Activated CD8-positive, alpha-beta T cell treated with anti-CD3 and anti-CD28 coated beads, Interleukin-2, amount 10 ng/mL, durations not matched to agents 7 days and 5 days (primary cell): ENCODE measurements around the gene HSPA1A. TPM values are rescaled to one million over a fixed set of nuclear protein-coding genes. Genes with fewer than 3 reads are reported as not detected.
"Not testable (repeated sequence)": the region's sequence is repeated elsewhere in the genome, so short reads cannot be mapped to it uniquely, and the experiment has no call there.

Source experiments
- ATAC-seq: fragments of 150-1000 bp; cut with Tn5 transposase; one replicate; pipeline ENCODE4 v1.10.0; 2021; ENCODE audit warnings: moderate library complexity
- CTCF ChIA-PET: fragments of 350-600 bp; sonication (Branson Sonifier 250); formaldehyde crosslinking; loops from one replicate; lab custom pipeline; 2021; ENCODE audit warnings: antibody characterized with exemption; lab: Charles Lee
- POLR2A ChIA-PET: fragments of 350-600 bp; sonication (Branson Sonifier 250); formaldehyde crosslinking; loops from one replicate; lab custom pipeline; 2021; ENCODE audit warnings: antibody characterized with exemption; lab: Charles Lee
- DNase-seq: peaks from one replicate; pipeline ENCODE4 v3.0.0-alpha.2; 2020
- H3K27ac Mint-ChIP-seq: one replicate; pipeline ENCODE4 v1.8.0; 2021; ENCODE audit warnings: mild to moderate bottlenecking, mixed read lengths
- H3K27me3 Mint-ChIP-seq: one replicate; pipeline ENCODE4 v1.8.0; 2021; ENCODE audit warnings: low read depth, mixed read lengths
- H3K36me3 Mint-ChIP-seq: one replicate; pipeline ENCODE4 v1.8.0; 2021; ENCODE audit warnings: low read depth, mixed read lengths
- H3K4me1 Mint-ChIP-seq: one replicate; pipeline ENCODE4 v1.8.0; 2021; ENCODE audit warnings: low read depth, mixed read lengths
- H3K4me3 Mint-ChIP-seq: one replicate; pipeline ENCODE4 v1.8.0; 2021; ENCODE audit warnings: mild to moderate bottlenecking, mixed read lengths
- H3K9me3 Mint-ChIP-seq: one replicate; pipeline ENCODE4 v1.8.0; 2022; ENCODE audit warnings: mixed read lengths; ENCODE audit not compliant: insufficient read depth
- total RNA-seq, 2 experiments: library from RNA; stranded (reverse); gene quantifications; one replicate each; pipeline ENCODE4 v1.2.3, GENCODE V29; 2021

The HSPA1A gene
- total RNA-seq, 2 experiments from 2014 or later: 75.6 to 75.7 TPM

DNA sequence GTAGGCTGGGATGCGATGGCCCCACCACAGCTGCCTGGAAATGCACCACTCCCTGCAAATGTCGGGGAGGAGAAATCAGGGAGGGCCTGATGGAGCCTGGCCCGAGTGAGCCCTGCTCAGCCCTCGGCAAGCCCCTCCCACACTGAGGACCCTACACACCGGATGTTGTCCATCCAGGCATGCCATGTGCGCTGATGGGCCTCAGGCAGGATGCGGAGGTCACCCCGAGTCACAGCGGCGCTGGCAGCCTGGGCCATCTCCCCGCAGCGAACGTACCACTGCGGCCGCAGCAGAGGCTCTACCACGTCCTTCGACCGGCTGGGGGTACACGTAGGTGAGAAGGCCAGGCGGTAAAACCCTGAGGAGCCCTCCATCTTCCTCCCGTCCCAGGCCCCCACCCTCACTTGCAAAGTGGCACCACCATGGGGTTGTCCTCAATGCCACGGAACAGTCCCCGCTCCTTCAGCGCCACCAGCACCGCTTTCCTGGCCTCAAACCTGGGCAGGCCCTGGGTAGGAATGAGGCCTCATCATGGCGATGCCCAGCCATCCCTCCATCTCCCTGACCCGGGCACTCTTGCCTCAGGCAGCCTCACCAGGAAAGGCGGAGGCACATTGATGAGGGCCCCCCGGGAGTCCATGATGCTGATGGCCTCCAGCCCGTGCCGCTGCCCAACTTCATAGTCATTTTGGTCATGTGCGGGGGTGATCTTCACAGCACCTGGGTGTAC lies 33.1 kb upstream of the HSPA1A start:
- H3K27ac Mint-ChIP-seq: no peak overlapping the region
- ChIA-PET CTCF (interaction anchor here (1.1 to 1.5 kb wide), 2 partner anchors 9 to 12 kb away, joined by 5 to 6 read pairs; no protein-coding TSS in a partner anchor), POLR2A (interaction anchor here (1.8 kb wide), 1 partner anchor 42 kb away, joined by 4 read pairs; the partner anchor contains the start of gene MSH5)
- H3K27me3 Mint-ChIP-seq: no peaks in the 10 kb centered on the region
- peaks cover 40% of the 10 kb centered on the region for H3K36me3 Mint-ChIP-seq
- ATAC-seq (no peak), DNase-seq (no peak)
- no peak overlapping the region for H3K4me3 Mint-ChIP-seq
- H3K4me1 Mint-ChIP-seq: peaks cover 7% of the 10 kb centered on the region
- H3K9me3 Mint-ChIP-seq: no peaks in the 10 kb centered on the region

- Mint-ChIP-seq H3K9me3 (no peaks in the 10 kb centered on the region), H3K36me3 (peaks cover 39% of the 10 kb centered on the region), H3K4me3 (no peak overlapping the region), H3K4me1 (no peaks in the 10 kb centered on the region), H3K27me3 (no peaks in the 10 kb centered on the region), H3K27ac (peak overlapping the region; percentile 52)
- ATAC-seq (no peak), DNase-seq (no peak)
- ChIA-PET POLR2A (interaction anchor here (0.6 to 1.8 kb wide), 4 partner anchors 11 to 44 kb away, joined by 3 to 4 read pairs (median 3); partner anchors contain the start of gene MSH5), CTCF (interaction anchor here (0.8 to 1.5 kb wide), 3 partner anchors 12 to 22 kb away, joined by 3 to 6 read pairs (median 4); partner anchors contain the start of genes LSM2 and VARS1)
Measured at GRCh38 chr6:31784098-31784925, 31.0 kb upstream of the HSPA1A start.

GRCh38 chr6:31785475-31785874 lies 29.9 kb upstream of the HSPA1A start:
- H3K9me3 Mint-ChIP-seq: no peaks in the 10 kb centered on the region
- ATAC-seq (no peak), DNase-seq (no peak)
- ChIA-PET POLR2A (interaction anchor here (0.7 to 1.1 kb wide), 2 partner anchors 12 to 13 kb away, joined by 3 read pairs; no protein-coding TSS in a partner anchor), CTCF (interaction anchor here (1.6 to 3.1 kb wide), 2 partner anchors 9 to 16 kb away, joined by 4 to 21 read pairs; no protein-coding TSS in a partner anchor)
- H3K36me3 Mint-ChIP-seq: peaks cover 40% of the 10 kb centered on the region
- no peaks in the 10 kb centered on the region for H3K4me1 Mint-ChIP-seq
- no peaks in the 10 kb centered on the region for H3K27me3 Mint-ChIP-seq
- no peak overlapping the region for H3K4me3 Mint-ChIP-seq
- H3K27ac Mint-ChIP-seq: no peak overlapping the region

- Mint-ChIP-seq H3K27me3 (no peaks in the 10 kb centered on the region), H3K4me1 (peaks cover 32% of the 10 kb centered on the region), H3K36me3 (peaks cover 36% of the 10 kb centered on the region), H3K9me3 (no peaks in the 10 kb centered on the region), H3K4me3 (no peak overlapping the region), H3K27ac (peak overlapping the region; percentile 45)
- peak; percentile 67 for DNase-seq
- ChIA-PET CTCF (interaction anchor here (0.6 to 3.1 kb wide), 19 partner anchors 10 to 107 kb away, joined by 3 to 17 read pairs (median 4); partner anchors contain the start of genes ABHD16A, DDAH2, HSPA1A and HSPA1B), POLR2A (interaction anchor here (1.0 kb wide), 1 partner anchor 13 kb away, joined by 3 read pairs; no protein-coding TSS in a partner anchor)
- no peak for ATAC-seq
Measured at GRCh38 chr6:31791324-31792089, 23.8 kb upstream of the HSPA1A start.

GRCh38 chr6:31792090-31792374 lies 23.3 kb upstream of the HSPA1A start:
- POLR2A ChIA-PET: interaction anchor here (0.8 kb wide), 1 partner anchor 251 kb away, joined by 3 read pairs; no protein-coding TSS in a partner anchor
- no peaks in the 10 kb centered on the region for H3K27me3 Mint-ChIP-seq
- ATAC-seq: no peak
- H3K27ac Mint-ChIP-seq: no peak overlapping the region
- no peak overlapping the region for H3K4me3 Mint-ChIP-seq
- no peaks in the 10 kb centered on the region for H3K9me3 Mint-ChIP-seq
- peaks cover 38% of the 10 kb centered on the region for H3K36me3 Mint-ChIP-seq
- DNase-seq: no peak
- CTCF ChIA-PET: interaction anchor here (0.6 to 3.1 kb wide), 9 partner anchors 13 to 107 kb away, joined by 3 to 17 read pairs (median 6); partner anchors contain the start of genes MSH5 and VWA7
- H3K4me1 Mint-ChIP-seq: peaks cover 36% of the 10 kb centered on the region

GRCh38 chr6:31792761-31793171 lies 22.6 kb upstream of the HSPA1A start:
- no peak for DNase-seq
- peaks cover 44% of the 10 kb centered on the region for H3K4me1 Mint-ChIP-seq
- CTCF ChIA-PET: interaction anchor here (0.6 to 3.0 kb wide), 3 partner anchors 14 to 23 kb away, joined by 3 to 9 read pairs (median 3); partner anchors contain the start of gene LSM2
- no peaks in the 10 kb centered on the region for H3K27me3 Mint-ChIP-seq
- POLR2A ChIA-PET: interaction anchor here (0.8 kb wide), 1 partner anchor 252 kb away, joined by 3 read pairs; no protein-coding TSS in a partner anchor
- peak overlapping the region; percentile 43 for H3K27ac Mint-ChIP-seq
- H3K4me3 Mint-ChIP-seq: no peak overlapping the region
- ATAC-seq: no peak
- H3K36me3 Mint-ChIP-seq: peaks cover 44% of the 10 kb centered on the region
- no peaks in the 10 kb centered on the region for H3K9me3 Mint-ChIP-seq

GRCh38 chr6:31793927-31794245 lies 21.5 kb upstream of the HSPA1A start:
- POLR2A ChIA-PET, DNase-seq, H3K9me3 Mint-ChIP-seq, H3K27me3 Mint-ChIP-seq, ATAC-seq: not testable (repeated sequence)
- CTCF ChIA-PET: interaction anchor here (1.5 kb wide), 1 partner anchor 8 kb away, joined by 4 read pairs; no protein-coding TSS in a partner anchor
- peak overlapping the region; percentile 79 for H3K27ac Mint-ChIP-seq
- peak overlapping the region; percentile 97 for H3K4me3 Mint-ChIP-seq
- H3K36me3 Mint-ChIP-seq: peaks cover 48% of the 10 kb centered on the region
- peaks cover 52% of the 10 kb centered on the region for H3K4me1 Mint-ChIP-seq

DNA sequence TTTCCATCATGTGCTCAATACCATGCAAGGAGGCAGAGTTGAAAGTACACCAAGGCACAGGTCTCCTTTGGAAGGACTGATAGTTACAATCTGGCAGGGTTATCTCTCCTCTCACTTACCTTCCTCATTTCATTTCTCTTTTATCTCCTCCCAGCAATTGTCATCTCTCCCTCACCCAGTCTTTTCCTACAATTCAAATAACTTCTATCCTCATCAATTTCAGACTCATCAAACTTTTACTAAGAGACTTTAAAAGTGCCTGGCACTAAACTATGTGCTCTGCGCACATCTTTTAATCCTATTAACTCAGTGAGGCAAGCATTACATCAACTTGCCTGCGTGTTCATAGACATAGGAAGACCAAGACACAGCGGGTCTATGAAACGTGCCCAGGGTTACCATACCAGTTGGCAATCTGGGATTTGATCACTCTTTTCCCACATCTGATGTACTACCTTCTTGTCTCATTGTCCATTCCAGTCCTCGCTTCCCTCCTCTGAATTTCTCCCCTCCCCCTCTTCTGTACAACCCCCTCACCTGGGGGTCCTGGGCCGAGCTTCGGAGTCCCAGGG lies 21.0 kb upstream of the HSPA1A start:
- H3K36me3 Mint-ChIP-seq: peaks cover 43% of the 10 kb centered on the region
- H3K27ac Mint-ChIP-seq: peak overlapping the region; percentile 79
- H3K9me3 Mint-ChIP-seq: no peaks in the 10 kb centered on the region
- peaks cover 56% of the 10 kb centered on the region for H3K4me1 Mint-ChIP-seq
- ChIA-PET POLR2A (interaction anchor here (0.6 to 2.1 kb wide), 8 partner anchors 12 to 65 kb away, joined by 3 to 20 read pairs (median 4); partner anchors contain the start of genes DDAH2, HSPA1A, HSPA1L and LSM2), CTCF (interaction anchor here (0.7 to 3.5 kb wide), 5 partner anchors 8 to 64 kb away, joined by 3 to 46 read pairs (median 5); partner anchors contain the start of genes LSM2 and MSH5)
- no peak for ATAC-seq
- H3K27me3 Mint-ChIP-seq: no peaks in the 10 kb centered on the region
- no peak for DNase-seq
- peak overlapping the region; percentile 97 for H3K4me3 Mint-ChIP-seq

GRCh38 chr6:31794866-31795615 lies 20.3 kb upstream of the HSPA1A start:
- ChIA-PET POLR2A (interaction anchor here (0.6 to 2.1 kb wide), 14 partner anchors 11 to 131 kb away, joined by 3 to 20 read pairs (median 4); partner anchors contain the start of genes DDAH2, HSPA1A, HSPA1L and LSM2), CTCF (interaction anchor here (0.7 to 3.5 kb wide), 11 partner anchors 9 to 65 kb away, joined by 3 to 46 read pairs (median 5); partner anchors contain the start of genes LSM2 and MSH5)
- Mint-ChIP-seq H3K4me1 (peaks cover 59% of the 10 kb centered on the region), H3K4me3 (peak overlapping the region; percentile 97), H3K36me3 (peaks cover 39% of the 10 kb centered on the region), H3K9me3 (no peaks in the 10 kb centered on the region), H3K27me3 (no peaks in the 10 kb centered on the region), H3K27ac (peak overlapping the region; percentile 98)
- ATAC-seq (peak; percentile 0), DNase-seq (no peak)
